Ramos (cell line): Measurements from ENCODE around the gene ROPN1B.

Experiments used
- in situ Hi-C: fragments of 300-500 bp; cut with MboI; formaldehyde crosslinking; loops from one replicate; pipeline ENCODE4 v1.14.3; 2022; ENCODE audit warnings: low sequenced_read_pairs; ENCODE audit not compliant: unreplicated experiment

Gene ROPN1B

DNA sequence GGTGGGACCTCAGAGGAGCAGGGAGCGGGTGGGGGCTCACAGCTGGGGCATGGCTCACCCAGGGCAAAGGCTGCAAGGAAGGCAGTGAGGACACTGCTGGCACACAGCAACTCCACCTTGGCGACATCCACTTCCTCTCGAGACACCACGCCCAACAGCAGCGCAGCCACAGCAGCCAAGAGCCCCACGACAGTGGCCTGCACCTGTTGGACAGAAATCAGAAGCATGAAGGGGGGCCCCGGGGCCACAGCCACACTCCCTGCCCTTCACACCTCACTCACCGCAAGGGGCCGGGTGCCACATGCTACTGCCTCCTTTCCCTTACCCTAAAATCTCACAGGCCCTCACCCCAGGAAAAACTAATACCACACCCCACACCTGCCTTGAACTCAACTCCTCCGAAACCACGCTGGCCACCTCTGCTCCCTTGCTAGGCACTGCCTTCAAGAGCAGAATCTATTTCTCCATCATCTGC is 57.3 kb downstream of the ROPN1B start:
- in situ Hi-C loops: no loop called here

DNA sequence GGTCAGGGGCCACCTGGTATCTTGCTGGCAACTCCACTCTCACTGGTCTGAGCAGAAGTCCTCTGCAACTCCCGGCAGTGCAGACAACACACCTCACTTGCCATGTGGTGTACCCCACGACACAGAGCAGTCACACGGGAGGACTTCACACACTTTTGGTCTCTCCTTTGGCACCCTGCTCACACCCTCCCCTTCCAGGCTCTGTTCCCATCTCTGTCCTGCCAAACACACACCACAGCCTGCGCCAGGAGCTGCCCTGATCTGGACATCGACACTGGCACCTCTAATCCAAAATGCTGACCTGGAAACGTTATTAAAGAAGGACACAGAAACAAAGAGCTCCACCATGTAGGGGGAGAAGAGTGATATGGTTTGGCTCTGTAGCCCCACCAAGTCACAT is 57.8 kb downstream of the ROPN1B start:
- in situ Hi-C loops: no loop called here

DNA sequence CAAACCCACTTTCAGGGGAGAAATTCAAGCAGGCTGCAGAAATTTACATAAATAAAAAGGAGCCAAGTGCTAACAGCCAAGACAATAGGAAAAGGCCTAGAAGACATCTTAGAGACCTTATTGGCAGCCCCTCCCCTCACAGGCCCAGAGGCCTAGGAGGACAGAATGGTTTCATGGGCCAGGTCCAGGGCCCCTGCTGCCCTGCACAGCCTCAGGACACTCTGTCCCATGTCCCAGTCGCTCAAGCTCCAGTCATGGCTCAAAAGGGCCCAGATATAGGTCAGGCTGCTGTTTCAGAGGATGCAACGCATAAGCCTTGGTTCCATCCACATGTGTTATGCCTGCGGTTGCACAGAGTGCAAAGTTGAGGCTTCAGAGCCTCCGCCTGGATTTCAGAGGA is 59.1 kb downstream of the ROPN1B start:
- in situ Hi-C loops: no loop called here

DNA sequence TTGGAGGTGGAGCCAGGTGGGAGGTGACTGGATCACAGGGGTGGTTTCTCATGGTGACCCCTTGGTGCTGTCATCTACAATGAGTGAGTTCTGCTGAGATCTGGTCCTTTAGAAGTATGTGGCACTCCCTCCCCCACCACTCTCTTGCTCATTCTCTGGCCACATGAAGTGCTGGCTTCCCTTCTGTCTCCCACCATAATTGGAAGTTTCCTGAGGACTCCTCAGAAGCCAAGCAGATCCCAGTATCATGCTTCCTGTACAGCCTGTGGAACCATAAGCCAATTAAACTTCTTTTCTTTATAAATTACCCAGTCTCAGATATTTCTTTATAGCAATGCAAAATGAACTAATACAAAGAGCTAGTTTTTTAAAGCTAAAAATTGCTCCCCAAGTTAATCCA is 60.3 kb downstream of the ROPN1B start:
- in situ Hi-C loops: no loop called here

DNA sequence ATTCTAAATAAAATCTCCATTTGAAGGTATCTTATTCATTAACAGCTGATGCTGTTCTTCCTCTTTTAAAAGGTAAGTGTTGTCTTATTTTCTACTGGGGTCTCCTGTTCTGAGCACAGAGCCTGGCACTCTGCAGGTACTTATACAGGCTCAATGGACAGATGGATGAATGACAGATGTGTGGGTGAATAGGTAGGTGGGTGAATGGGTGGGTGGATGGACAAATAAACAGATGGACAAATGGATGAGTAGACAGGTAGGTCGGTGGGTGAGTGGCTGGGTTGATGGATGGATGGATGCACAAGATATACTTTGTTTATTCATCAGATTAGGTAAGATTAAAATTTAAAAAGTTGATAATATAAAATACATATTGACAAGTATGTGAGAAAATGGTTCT is 61.5 kb downstream of the ROPN1B start:
- in situ Hi-C loops: no loop called here

DNA sequence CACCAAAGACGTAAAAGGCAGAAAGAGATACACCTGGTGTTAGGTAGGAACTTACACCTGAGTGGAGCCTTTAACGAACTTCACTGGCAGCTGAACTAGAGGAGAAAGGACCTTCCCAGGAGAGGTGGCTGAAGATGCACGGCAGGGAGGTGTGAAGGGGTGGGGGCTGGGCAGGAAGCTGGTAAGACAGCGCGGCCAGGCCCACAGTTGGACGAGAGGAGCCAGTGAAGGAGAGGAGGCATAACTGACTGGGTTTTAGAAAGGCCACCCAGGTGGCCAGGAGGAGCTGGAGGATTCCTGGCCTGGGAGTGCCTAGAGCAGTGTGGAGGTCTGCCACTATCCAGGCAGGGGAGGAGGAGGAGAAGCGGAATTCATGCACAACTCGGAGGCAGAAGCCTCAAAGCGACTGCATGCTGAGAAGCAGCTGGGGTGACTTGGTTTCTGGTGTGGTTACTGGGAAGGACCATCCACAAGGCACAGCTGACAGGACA is 63.0 kb downstream of the ROPN1B start:
- in situ Hi-C loops: no loop called here
